Measurements from ENCODE around the gene PRKACA. TPM values are rescaled to one million over a fixed set of nuclear protein-coding genes. Genes with fewer than 3 reads are reported as not detected.

PRKACA gene
- total and polyA plus RNA-seq, 10 of the 15 experiments (the other 5 are each of a cell fraction or from before 2014, with no cell fraction given) = 0.53 to 68.5 (median 11.2) TPM

DNA sequence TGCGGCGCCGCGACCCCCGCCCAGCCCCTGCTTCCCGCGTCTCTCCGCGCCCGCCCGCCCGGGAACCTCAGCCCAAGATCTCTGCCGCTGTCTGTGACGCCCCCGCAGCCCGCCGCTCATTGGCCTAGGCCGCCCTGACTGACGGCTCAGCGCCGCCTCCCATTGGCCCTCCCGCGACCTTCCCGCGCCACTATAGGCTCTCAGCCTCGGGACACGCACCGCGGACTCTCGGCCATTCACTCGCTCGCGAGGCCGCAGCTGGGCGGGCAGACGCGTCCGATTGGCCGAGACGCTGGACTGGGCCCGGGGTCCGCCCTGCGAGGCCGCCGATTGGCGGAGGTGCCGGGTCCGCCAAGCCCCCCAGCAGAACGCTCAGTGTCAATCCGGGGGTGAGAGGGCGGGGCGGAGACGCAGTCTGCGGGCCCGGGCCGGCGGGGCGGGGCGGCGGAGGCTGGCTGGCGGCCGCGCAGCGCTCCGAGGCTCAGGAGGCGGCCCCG is at the start of gene PRKACA (continued):
- TF ChIP-seq, protein P1, sequence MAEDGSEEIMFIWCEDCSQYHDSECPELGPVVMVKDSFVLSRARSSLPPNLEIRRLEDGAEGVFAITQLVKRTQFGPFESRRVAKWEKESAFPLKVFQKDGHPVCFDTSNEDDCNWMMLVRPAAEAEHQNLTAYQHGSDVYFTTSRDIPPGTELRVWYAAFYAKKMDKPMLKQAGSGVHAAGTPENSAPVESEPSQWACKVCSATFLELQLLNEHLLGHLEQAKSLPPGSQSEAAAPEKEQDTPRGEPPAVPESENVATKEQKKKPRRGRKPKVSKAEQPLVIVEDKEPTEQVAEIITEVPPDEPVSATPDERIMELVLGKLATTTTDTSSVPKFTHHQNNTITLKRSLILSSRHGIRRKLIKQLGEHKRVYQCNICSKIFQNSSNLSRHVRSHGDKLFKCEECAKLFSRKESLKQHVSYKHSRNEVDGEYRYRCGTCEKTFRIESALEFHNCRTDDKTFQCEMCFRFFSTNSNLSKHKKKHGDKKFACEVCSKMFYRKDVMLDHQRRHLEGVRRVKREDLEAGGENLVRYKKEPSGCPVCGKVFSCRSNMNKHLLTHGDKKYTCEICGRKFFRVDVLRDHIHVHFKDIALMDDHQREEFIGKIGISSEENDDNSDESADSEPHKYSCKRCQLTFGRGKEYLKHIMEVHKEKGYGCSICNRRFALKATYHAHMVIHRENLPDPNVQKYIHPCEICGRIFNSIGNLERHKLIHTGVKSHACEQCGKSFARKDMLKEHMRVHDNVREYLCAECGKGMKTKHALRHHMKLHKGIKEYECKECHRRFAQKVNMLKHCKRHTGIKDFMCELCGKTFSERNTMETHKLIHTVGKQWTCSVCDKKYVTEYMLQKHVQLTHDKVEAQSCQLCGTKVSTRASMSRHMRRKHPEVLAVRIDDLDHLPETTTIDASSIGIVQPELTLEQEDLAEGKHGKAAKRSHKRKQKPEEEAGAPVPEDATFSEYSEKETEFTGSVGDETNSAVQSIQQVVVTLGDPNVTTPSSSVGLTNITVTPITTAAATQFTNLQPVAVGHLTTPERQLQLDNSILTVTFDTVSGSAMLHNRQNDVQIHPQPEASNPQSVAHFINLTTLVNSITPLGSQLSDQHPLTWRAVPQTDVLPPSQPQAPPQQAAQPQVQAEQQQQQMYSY (CRISPR knock-in tag; IDR thresholded peaks at IDR 0.05) = no peak
- TF ChIP-seq NBN (IDR thresholded peaks at IDR 0.05) (no peak), SIN3A (IDR thresholded peaks at IDR 0.05; ENCODE audit: low read depth, low read length) (no peak), TCF12 (IDR thresholded peaks at IDR 0.05; ENCODE audit: low read depth, low read length) (no peak), IKZF2 (IDR thresholded peaks at IDR 0.05) (no peak), NR2C2 (IDR thresholded peaks at IDR 0.05; ENCODE audit: borderline replicate concordance, control insufficient read depth, insufficient read length, low read depth) (no peak), POU2F2 (IDR thresholded peaks at IDR 0.05; ENCODE audit: borderline replicate concordance, low read depth, low read length) (no peak), REST (IDR thresholded peaks at IDR 0.05; ENCODE audit: low read depth, low read length) (no peak), BCLAF1 (IDR thresholded peaks at IDR 0.05) (no peak), KAT2A (conservative IDR thresholded peaks at IDR 0.05; ENCODE audit: control insufficient read depth, low read depth, low read length) (no peak), RBBP5 (conservative IDR thresholded peaks at IDR 0.05) (no peak), RELA (IDR thresholded peaks at IDR 0.05; ENCODE audit: borderline replicate concordance, partially characterized antibody) (peak; percentile 32)
- TF ChIP-seq, protein P2, sequence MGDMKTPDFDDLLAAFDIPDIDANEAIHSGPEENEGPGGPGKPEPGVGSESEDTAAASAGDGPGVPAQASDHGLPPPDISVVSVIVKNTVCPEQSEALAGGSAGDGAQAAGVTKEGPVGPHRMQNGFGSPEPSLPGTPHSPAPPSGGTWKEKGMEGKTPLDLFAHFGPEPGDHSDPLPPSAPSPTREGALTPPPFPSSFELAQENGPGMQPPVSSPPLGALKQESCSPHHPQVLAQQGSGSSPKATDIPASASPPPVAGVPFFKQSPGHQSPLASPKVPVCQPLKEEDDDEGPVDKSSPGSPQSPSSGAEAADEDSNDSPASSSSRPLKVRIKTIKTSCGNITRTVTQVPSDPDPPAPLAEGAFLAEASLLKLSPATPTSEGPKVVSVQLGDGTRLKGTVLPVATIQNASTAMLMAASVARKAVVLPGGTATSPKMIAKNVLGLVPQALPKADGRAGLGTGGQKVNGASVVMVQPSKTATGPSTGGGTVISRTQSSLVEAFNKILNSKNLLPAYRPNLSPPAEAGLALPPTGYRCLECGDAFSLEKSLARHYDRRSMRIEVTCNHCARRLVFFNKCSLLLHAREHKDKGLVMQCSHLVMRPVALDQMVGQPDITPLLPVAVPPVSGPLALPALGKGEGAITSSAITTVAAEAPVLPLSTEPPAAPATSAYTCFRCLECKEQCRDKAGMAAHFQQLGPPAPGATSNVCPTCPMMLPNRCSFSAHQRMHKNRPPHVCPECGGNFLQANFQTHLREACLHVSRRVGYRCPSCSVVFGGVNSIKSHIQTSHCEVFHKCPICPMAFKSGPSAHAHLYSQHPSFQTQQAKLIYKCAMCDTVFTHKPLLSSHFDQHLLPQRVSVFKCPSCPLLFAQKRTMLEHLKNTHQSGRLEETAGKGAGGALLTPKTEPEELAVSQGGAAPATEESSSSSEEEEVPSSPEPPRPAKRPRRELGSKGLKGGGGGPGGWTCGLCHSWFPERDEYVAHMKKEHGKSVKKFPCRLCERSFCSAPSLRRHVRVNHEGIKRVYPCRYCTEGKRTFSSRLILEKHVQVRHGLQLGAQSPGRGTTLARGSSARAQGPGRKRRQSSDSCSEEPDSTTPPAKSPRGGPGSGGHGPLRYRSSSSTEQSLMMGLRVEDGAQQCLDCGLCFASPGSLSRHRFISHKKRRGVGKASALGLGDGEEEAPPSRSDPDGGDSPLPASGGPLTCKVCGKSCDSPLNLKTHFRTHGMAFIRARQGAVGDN (IDR thresholded peaks at IDR 0.05) = no peak
- TF ChIP-seq, protein P3, sequence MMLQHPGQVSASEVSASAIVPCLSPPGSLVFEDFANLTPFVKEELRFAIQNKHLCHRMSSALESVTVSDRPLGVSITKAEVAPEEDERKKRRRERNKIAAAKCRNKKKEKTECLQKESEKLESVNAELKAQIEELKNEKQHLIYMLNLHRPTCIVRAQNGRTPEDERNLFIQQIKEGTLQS (IDR thresholded peaks at IDR 0.05; ENCODE audit: borderline replicate concordance, extremely low read depth, low read depth, low read length) = no peak

Measured in GM12878 (cell line).